Heart right ventricle (tissue), 16 donors: ENCODE measurements around the gene FRK. TPM values are rescaled to one million over a fixed set of nuclear protein-coding genes. Genes with fewer than 3 reads are reported as not detected.
A peak's percentile ranks its signal among the peaks of the same experiment; 100 is the strongest.
"Not testable (repeated sequence)": the region's sequence is repeated elsewhere in the genome, so short reads cannot be mapped to it uniquely, and the experiment has no call there.

Source experiments
- ATAC-seq, 8 donors: fragments of 200-7000 bp; cut with Tn5 transposase; one replicate each; pipeline ENCODE4 v1.9.1; 2020; ENCODE audit warnings: mild to moderate bottlenecking in 8 of 8, moderate library complexity in 8 of 8, moderate number of reproducible peaks in 1 of 8
- DNase-seq, 2 donors: peaks; one replicate each; pipeline ENCODE4 v3.0.0-alpha.2; 2020
- H3K27ac ChIP-seq, 10 donors: fragments of 200-600 bp; sonication (generic) in 2 of 10; one replicate each; pipeline versions ENCODE4 v1.5.0 to v1.8.0; 2020 to 2022; ENCODE audit warnings: mild to moderate bottlenecking in 3 of 10
- H3K27me3 ChIP-seq, 7 donors: fragments of 200-600 bp; one replicate each; pipeline ENCODE4 v1.8.0; 2021 to 2022; ENCODE audit warnings: mild to moderate bottlenecking in 2 of 7
- H3K36me3 ChIP-seq, 9 donors: fragments of 200-600 bp; sonication (generic) in 1 of 9; one replicate each; pipeline versions ENCODE4 v1.5.0 to v1.8.0; 2020 to 2022; ENCODE audit warnings: mild to moderate bottlenecking in 2 of 9
- H3K4me1 ChIP-seq, 9 donors: fragments of 200-600 bp; sonication (generic) in 1 of 9; one replicate each; pipeline versions ENCODE4 v1.5.0 to v1.8.0; 2020 to 2022; ENCODE audit warnings: mild to moderate bottlenecking in 4 of 9
- H3K4me3 ChIP-seq, 10 donors: fragments of 200-600 bp; sonication (generic) in 2 of 10; one replicate each; pipeline versions ENCODE4 v1.5.0 to v1.8.0; 2020 to 2022; ENCODE audit warnings: mild to moderate bottlenecking in 7 of 10, moderate library complexity in 2 of 10
- H3K9me3 ChIP-seq, 11 donors: fragments of 200-600 bp in 10 of 11; sonication (generic) in 2 of 11; one replicate each; pipeline versions ENCODE4 v1.5.0 to v1.8.0; 2013 to 2022; ENCODE audit warnings: mild to moderate bottlenecking in 2 of 11, control low read depth in 1 of 11, moderate library complexity in 1 of 11
- CTCF ChIP-seq, 9 donors: fragments of 200-600 bp; sonication (generic) in 2 of 9; IDR thresholded peaks; one replicate each; pipeline versions ENCODE4 v1.5.0 to v1.8.0; 2021 to 2022; ENCODE audit warnings: antibody characterized with exemption in 9 of 9, mild to moderate bottlenecking in 5 of 9, moderate library complexity in 1 of 9
- WGBS, 2 donors: extraction: QIAGEN DNeasy Blood & Tissue Kit; methylation state at CpG; one replicate each; pipeline ENCODE4 v1.1.7; 2013; ENCODE audit warnings: inconsistent platforms in 1 of 2; 5-methylcytosine and 5-hydroxymethylcytosine counted together
- intact Hi-C, 10 donors: fragments of 100-400 bp; cut with DNase I; formaldehyde crosslinking; loops; one replicate each; pipeline versions ENCODE4 v1.11.1 to v1.14.2; 2022
- polyA plus RNA-seq, 2 donors: library from polyadenylated mRNA; stranded (reverse); fragments of 200-250 nt; gene quantifications; one replicate each; pipeline ENCODE4 v1.2.3, GENCODE V29; 2013
- total RNA-seq, 10 donors: library from RNA; stranded (reverse); fragmentation: NEBNext Ultra II Directional in 3 of 10; extraction: Animal tissue kit (Norgen Biotek cat#: 25700) in 3 of 10; gene quantifications; one replicate each; pipeline versions ENCODE4 v1.2.1 to v1.2.4, GENCODE V29; 2021 to 2023
- donor health status: Arrhythmogenic right ventricular cardiomyopathy.
- donor health status: ischemic (EF 13 %, LVEDD 7.1; RV severe dilation, severe dysfunction).
- donor health status: healthy with polysubstance abuse.
- donor health status: DM: no; HTN: yes; CAD: no.
- donor health status: DM: no; HTN: no; CAD: no.
- donor health status: ischemic (EF 25% LVEDD 6.9; RV normal size, moderate dysfunction).
- donor health status: ischemic (EF 25% LVEDD 5.7; RV mildly dilated, moderate dysfunction).
- donor health status: healthy.
- donor health status: DM: yes; HTN: yes; CAD: no.
- donor health status: Ischemic cardiomyopathy.
- donor health status: ischemic (EF 35%, LVEDD 5.7; RV mildly dilated, moderate dysfunction).
- donor health status: nonischemic (EF 11% LVEDD 7.7; RV severe dilation, severe dysfunction).
- donor health status: DM: yes; HTN: yes; CAD: no.
- donor health status: PGD.
- donor health status: ischemic (EF 29% LVEDD 5.4; RV normal size, mild dysfunction).
- donor health status: nonischemic (EF 23%, LVEDD 6.1; RV moderate dilation, normal function).

Gene FRK
- total and polyA plus RNA-seq, 12 donors = 0.61 to 10.6 (median 6.6) TPM

DNA sequence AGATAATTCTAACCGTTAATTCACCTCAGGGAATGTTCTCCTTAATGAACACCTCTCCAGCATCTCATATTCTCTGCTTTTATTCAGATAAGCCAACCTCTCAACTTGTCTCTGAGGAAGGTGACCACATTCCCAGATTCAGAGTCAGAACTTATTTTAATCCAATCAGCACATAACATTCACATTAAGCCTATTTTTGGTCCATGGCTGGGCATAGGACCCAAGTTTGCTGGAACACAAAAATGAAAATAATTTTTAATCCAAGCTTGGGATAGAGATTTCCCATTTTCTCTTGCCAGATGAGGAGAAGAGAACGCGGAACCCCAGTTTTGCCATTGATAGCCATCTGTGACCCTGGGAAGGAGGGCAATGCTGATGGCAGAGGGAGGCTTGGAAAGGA is 126.5 kb downstream of the FRK start:
- intact Hi-C loops = no loop called here
- WGBS, 2 donors = 80 to 83% methylated on average over 3 of the region's 3 CpGs
- Histone ChIP-seq H3K27me3 (no peaks in the 10 kb centered on the region), H3K27ac (no peak overlapping the region), H3K9me3 (peaks cover 0 to 2% (median 0%) of the 10 kb centered on the region in 11 donors), H3K4me3 (no peak overlapping the region), H3K36me3 (no peaks in the 10 kb centered on the region), H3K4me1 (peaks cover 0 to 6% (median 0%) of the 10 kb centered on the region in 9 donors)
- DNase-seq (no peak), ATAC-seq (peak in 1 of 8 donors; percentile 35)
- TF ChIP-seq CTCF (IDR thresholded peaks at IDR 0.05) = no peak

GRCh38 chr6:115932481-115932880 is 128.2 kb downstream of the FRK start:
- H3K36me3 ChIP-seq = no peaks in the 10 kb centered on the region
- intact Hi-C loops = no loop called here
- H3K9me3 ChIP-seq = no peaks in the 10 kb centered on the region
- H3K27me3 ChIP-seq = no peaks in the 10 kb centered on the region
- no peak overlapping the region for H3K27ac ChIP-seq
- peaks cover 0 to 6% (median 0%) of the 10 kb centered on the region in 9 donors for H3K4me1 ChIP-seq
- no peak overlapping the region for H3K4me3 ChIP-seq
- ATAC-seq = no peak
- DNase-seq = no peak
- 54 to 73% methylated on average over 1 of the region's 1 CpG for WGBS, 2 donors
- no peak for TF ChIP-seq CTCF (IDR thresholded peaks at IDR 0.05)

DNA sequence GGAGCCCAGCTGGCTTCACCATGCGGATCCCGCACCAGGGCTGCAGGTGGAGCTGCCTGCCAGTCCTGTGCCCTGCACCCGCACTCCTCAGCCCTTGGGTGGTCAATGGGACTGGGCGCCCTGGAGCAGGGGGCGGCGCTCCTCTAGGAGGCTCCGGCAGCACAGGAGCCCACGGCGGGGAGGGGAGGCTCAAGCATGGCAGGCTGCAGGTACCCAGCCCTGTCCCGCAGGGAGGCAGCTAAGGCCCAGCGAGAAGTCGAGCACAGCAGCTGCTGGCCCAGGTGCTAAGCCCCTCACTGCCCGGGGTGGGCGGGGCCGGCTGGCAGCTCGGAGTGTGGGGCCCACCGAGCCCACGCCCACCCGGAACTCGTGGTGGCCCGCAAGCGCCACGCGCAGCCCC is 132.7 kb downstream of the FRK start:
- 94 to 96% methylated on average over 15 to 24 of the region's 24 CpGs for WGBS, 2 donors
- H3K27ac ChIP-seq, H3K4me3 ChIP-seq, H3K27me3 ChIP-seq, H3K9me3 ChIP-seq, DNase-seq, H3K4me1 ChIP-seq, H3K36me3 ChIP-seq, intact Hi-C loops, ATAC-seq: not testable (repeated sequence)

DNA sequence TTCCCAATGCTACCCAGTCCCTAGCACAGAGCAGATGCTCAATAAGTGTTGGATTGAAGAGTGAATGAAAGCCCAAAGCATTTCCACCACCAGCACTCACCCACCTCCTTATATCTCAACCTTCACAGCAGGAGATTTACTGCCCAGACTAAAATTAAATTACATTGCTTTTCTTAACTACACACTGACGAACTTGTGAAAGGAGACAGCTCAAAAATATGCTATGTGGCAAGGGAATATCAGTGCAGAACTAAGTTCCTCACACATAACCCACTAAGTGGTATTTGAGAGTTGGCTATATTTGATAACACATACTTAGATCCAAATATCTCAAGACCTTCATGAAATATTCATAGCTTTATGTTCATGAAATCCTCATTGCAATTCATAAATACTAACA is 137.7 kb downstream of the FRK start:
- Histone ChIP-seq H3K27ac (no peak overlapping the region), H3K36me3 (no peaks in the 10 kb centered on the region), H3K9me3 (no peaks in the 10 kb centered on the region), H3K27me3 (no peaks in the 10 kb centered on the region), H3K4me3 (no peak overlapping the region), H3K4me1 (no peaks in the 10 kb centered on the region)
- WGBS, 2 donors = 29 to 42% methylated on average over 1 of the region's 1 CpG
- DNase-seq (no peak), ATAC-seq (no peak)
- intact Hi-C loops = no loop called here
- TF ChIP-seq CTCF (IDR thresholded peaks at IDR 0.05) = no peak

- Histone ChIP-seq H3K4me1 (no peaks in the 10 kb centered on the region), H3K27me3 (peaks cover 0 to 5% (median 0%) of the 10 kb centered on the region in 7 donors), H3K27ac (no peak overlapping the region), H3K9me3 (no peaks in the 10 kb centered on the region), H3K36me3 (no peaks in the 10 kb centered on the region), H3K4me3 (no peak overlapping the region)
- intact Hi-C loops = no loop called here
- ATAC-seq (no peak), DNase-seq (no peak)
- WGBS, 2 donors = 27 to 35% methylated on average over 2 of the region's 2 CpGs
- no peak for TF ChIP-seq CTCF (IDR thresholded peaks at IDR 0.05)
Observed at GRCh38 chr6:115914098-115914497, 146.6 kb downstream of the FRK start.
